Measurements from ENCODE around the gene FIBCD1.

FIBCD1 gene

DNA sequence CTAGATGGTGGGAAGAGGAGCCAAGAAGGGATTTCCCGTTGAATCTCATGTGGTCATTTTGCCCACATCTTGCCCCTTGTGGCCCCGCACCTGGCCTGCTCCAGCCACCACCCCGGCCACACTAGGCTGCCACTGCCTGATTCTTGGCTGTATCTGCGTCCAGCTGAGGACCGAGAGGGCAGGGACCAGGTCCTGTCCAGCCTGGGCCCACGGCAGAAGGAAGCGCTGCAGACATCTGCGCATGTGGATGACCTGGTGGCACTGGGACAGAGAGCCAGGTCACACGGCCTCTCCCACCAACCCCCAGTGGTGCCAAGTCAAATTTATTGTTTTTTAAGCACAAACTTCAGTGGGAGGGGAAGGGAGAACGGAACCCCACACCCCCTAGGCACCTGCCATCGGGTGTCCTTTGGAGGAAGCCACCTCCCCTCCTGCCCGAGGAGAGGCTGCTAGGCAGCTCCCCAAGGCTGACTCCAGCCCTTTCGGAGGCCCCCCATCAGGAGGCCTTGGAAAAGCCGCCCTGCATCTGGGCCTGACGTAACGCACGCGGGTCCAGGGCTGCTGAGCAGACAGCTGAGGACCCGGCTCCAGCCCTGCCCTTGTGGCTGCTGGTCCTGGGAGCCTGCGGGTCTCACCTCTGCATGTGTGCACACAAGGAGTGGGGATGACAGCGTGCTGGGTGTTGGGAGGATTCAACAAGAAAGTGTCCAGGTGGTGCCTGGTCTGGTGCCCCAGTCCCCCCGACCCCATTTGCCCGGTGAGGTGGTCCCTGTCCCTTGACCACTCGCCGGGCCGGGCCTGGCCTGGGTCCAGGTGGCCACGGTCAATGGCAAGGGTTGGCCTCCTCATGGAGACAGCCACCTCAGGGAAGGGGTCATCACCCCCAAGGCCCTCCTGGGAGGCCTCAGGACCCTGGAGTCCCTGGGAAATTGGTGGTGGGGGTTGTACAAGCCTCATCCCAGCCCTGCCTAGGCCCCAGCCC, 36.6 kb downstream of the FIBCD1 start:
- no peaks in the 10 kb centered on the region for H4K20me1 ChIP-seq (ENCODE audit: insufficient read depth, low read length)
- H3K4me1 ChIP-seq (ENCODE audit: insufficient read depth, low read length, severe bottlenecking), result no peaks in the 10 kb centered on the region
- H3K4me2 ChIP-seq (ENCODE audit: low read length), result no peak overlapping the region
- H3K9me3 ChIP-seq (ENCODE audit: low read length), result no peaks in the 10 kb centered on the region
- no peaks in the 10 kb centered on the region for H3K27me3 ChIP-seq (ENCODE audit: insufficient read depth, low read length)
- H3K79me2 ChIP-seq (ENCODE audit: insufficient read depth, low read length), result no peaks in the 10 kb centered on the region
- no peaks in the 10 kb centered on the region for H3F3A ChIP-seq (ENCODE audit: insufficient read depth, low read length)
- H3K4me3 ChIP-seq (ENCODE audit: low read depth, low read length, poor library complexity, severe bottlenecking), result no peak overlapping the region
- no peak overlapping the region for H3K9ac ChIP-seq (ENCODE audit: low read length)
- H3K36me3 ChIP-seq (ENCODE audit: insufficient read depth, low read length), result no peaks in the 10 kb centered on the region
- H2AFZ ChIP-seq (ENCODE audit: low read length), result no peak overlapping the region
- TF ChIP-seq, protein P1, sequence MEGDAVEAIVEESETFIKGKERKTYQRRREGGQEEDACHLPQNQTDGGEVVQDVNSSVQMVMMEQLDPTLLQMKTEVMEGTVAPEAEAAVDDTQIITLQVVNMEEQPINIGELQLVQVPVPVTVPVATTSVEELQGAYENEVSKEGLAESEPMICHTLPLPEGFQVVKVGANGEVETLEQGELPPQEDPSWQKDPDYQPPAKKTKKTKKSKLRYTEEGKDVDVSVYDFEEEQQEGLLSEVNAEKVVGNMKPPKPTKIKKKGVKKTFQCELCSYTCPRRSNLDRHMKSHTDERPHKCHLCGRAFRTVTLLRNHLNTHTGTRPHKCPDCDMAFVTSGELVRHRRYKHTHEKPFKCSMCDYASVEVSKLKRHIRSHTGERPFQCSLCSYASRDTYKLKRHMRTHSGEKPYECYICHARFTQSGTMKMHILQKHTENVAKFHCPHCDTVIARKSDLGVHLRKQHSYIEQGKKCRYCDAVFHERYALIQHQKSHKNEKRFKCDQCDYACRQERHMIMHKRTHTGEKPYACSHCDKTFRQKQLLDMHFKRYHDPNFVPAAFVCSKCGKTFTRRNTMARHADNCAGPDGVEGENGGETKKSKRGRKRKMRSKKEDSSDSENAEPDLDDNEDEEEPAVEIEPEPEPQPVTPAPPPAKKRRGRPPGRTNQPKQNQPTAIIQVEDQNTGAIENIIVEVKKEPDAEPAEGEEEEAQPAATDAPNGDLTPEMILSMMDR (IDR thresholded peaks at IDR 0.05; ENCODE audit: low read length), result no peak
- TF ChIP-seq EZH2 (IDR thresholded peaks at IDR 0.05; ENCODE audit: borderline replicate concordance, low read length), result no peak
- no peaks in the 10 kb centered on the region for H3K9me2 ChIP-seq (ENCODE audit: low read depth, low read length)
- H3K27ac ChIP-seq (ENCODE audit: low read depth, low read length, poor library complexity, severe bottlenecking), result no peak overlapping the region

DNA sequence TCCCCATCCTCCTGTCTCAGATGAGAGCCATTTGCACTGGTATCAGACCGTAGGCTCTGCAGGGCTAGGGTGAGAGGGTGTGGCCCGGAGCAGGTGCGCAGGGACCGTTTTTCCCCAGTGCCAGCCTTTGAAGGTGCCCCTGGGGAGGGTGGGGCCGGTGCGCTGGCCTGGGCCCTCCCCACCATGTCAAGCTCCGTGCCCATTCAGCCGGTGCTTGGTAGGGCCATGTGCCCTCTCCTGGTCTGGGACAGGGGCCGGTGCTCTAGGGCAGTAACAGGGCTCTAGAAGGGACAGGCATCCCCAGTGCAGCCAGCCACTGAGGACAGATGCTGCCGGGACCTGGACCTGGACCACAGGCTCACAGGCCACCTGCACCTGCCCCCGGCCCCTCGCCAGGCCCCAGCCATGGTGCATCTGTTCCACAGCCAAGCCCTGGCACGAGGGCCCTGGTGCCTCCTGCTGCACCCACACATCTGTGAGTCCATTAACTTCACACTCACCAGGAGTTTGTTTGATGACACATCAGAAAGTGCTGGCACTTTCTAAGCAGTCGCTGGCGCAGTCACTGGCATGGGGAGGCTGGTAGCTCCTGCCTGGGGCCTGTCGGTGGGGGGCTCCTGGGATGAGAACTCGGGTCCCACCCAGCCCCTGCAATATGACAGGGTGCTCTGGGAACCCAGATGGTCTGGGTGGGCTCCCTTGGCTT, 37.4 kb downstream of the FIBCD1 start:
- no peaks in the 10 kb centered on the region for H4K20me1 ChIP-seq (ENCODE audit: insufficient read depth, low read length)
- no peaks in the 10 kb centered on the region for H3F3A ChIP-seq (ENCODE audit: insufficient read depth, low read length)
- H2AFZ ChIP-seq (ENCODE audit: low read length), result no peak overlapping the region
- H3K4me3 ChIP-seq (ENCODE audit: low read depth, low read length, poor library complexity, severe bottlenecking), result no peak overlapping the region
- no peaks in the 10 kb centered on the region for H3K4me1 ChIP-seq (ENCODE audit: insufficient read depth, low read length, severe bottlenecking)
- H3K9ac ChIP-seq (ENCODE audit: low read length), result no peak overlapping the region
- H3K4me2 ChIP-seq (ENCODE audit: low read length), result no peak overlapping the region
- no peaks in the 10 kb centered on the region for H3K27me3 ChIP-seq (ENCODE audit: insufficient read depth, low read length)
- H3K9me2 ChIP-seq (ENCODE audit: low read depth, low read length), result no peaks in the 10 kb centered on the region
- H3K79me2 ChIP-seq (ENCODE audit: insufficient read depth, low read length), result no peaks in the 10 kb centered on the region
- no peaks in the 10 kb centered on the region for H3K36me3 ChIP-seq (ENCODE audit: insufficient read depth, low read length)
- H3K27ac ChIP-seq (ENCODE audit: low read depth, low read length, poor library complexity, severe bottlenecking), result no peak overlapping the region
- no peak for TF ChIP-seq EZH2 (IDR thresholded peaks at IDR 0.05; ENCODE audit: borderline replicate concordance, low read length)
- TF ChIP-seq, protein P1 (IDR thresholded peaks at IDR 0.05; ENCODE audit: low read length), result no peak
- H3K9me3 ChIP-seq (ENCODE audit: low read length), result no peaks in the 10 kb centered on the region

DNA sequence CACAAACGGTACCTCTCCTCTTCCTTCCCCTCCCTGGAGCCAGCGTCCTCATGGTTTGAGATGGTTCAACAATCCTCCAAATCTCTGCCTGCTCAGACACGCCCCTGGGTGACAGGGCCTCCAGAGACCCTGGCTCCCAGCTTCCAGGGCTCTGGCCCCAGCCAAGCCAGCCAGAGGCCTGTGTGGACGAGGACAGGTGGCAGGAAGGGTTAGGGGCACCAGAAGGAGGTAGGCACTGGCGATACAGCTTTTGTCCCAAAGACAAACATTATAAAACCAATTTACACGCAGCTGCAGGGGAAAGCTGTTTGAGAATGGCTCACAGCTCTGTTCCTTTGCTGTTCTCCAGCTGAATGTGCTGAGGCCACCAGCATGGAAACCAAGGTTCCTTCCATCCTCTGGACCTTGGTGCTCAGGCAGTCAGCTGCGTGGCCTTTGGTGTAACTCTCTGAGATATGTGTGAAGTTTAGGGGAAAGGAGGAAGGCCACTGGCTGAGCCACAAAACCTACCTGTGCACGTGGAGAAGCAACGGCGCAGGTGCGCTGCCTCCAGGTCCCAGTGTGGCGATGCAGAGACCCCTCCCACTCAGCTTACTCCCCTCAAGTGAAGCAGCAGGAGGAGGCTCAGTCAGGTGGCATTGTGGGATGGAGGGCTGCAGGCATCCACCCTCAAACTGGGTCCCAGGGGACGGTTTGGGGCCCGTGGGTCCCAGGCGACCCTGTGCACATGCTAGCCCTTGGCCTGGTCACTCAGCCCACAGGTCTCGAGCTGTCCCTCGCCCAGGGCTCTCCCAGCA, 38.1 kb downstream of the FIBCD1 start:
- Histone ChIP-seq H3K79me2 (ENCODE audit: insufficient read depth, low read length) (no peaks in the 10 kb centered on the region), H2AFZ (ENCODE audit: low read length) (no peak overlapping the region), H3K36me3 (ENCODE audit: insufficient read depth, low read length) (no peaks in the 10 kb centered on the region), H3K4me3 (ENCODE audit: low read depth, low read length, poor library complexity, severe bottlenecking) (no peak overlapping the region), H3K9me2 (ENCODE audit: low read depth, low read length) (no peaks in the 10 kb centered on the region), H3K4me1 (ENCODE audit: insufficient read depth, low read length, severe bottlenecking) (no peaks in the 10 kb centered on the region), H4K20me1 (ENCODE audit: insufficient read depth, low read length) (no peaks in the 10 kb centered on the region), H3K27me3 (ENCODE audit: insufficient read depth, low read length) (no peaks in the 10 kb centered on the region), H3K9ac (ENCODE audit: low read length) (no peak overlapping the region), H3K4me2 (ENCODE audit: low read length) (no peak overlapping the region), H3K27ac (ENCODE audit: low read depth, low read length, poor library complexity, severe bottlenecking) (no peak overlapping the region), H3F3A (ENCODE audit: insufficient read depth, low read length) (no peaks in the 10 kb centered on the region), H3K9me3 (ENCODE audit: low read length) (no peaks in the 10 kb centered on the region)
- TF ChIP-seq, protein P1 (IDR thresholded peaks at IDR 0.05; ENCODE audit: low read length), result no peak
- no peak for TF ChIP-seq EZH2 (IDR thresholded peaks at IDR 0.05; ENCODE audit: borderline replicate concordance, low read length)
